Astrocyte (in vitro differentiated cells and primary cell): ENCODE data around the gene HMGCS2. TPM values are rescaled to one million over a fixed set of nuclear protein-coding genes. Genes with fewer than 3 reads are reported as not detected.

Experiments
- DNase-seq: peaks from one replicate; pipeline ENCODE4 v3.0.0-alpha.2; 2010; ENCODE audit warnings: low read depth
- FAIRE-seq: peaks from 2 replicates; lab custom pipeline; 2011; peaks lifted over from hg19 to GRCh38; lab: Jason Lieb, UNC
- H2AFZ ChIP-seq: 2 replicates; pipeline ENCODE4 v1.6.0; 2012; ENCODE audit warnings: low read depth, low read length, inconsistent platforms
- H3K27ac ChIP-seq: 2 replicates; pipeline ENCODE4 v1.5.1; 2011; ENCODE audit warnings: low read depth, low read length, inconsistent platforms
- H3K27me3 ChIP-seq: 2 replicates; pipeline ENCODE4 v1.6.0; 2011; ENCODE audit warnings: low read length, inconsistent platforms; ENCODE audit not compliant: insufficient read depth
- H3K36me3 ChIP-seq: 2 replicates; pipeline ENCODE4 v1.5.1; 2011; ENCODE audit warnings: low read length, inconsistent platforms; ENCODE audit not compliant: insufficient read depth
- H3K4me1 ChIP-seq: 2 replicates; pipeline ENCODE4 v1.5.1; 2011; ENCODE audit warnings: low read length, inconsistent platforms; ENCODE audit not compliant: insufficient read depth
- H3K4me2 ChIP-seq: 2 replicates; pipeline ENCODE4 v1.6.0; 2012; ENCODE audit warnings: low read length, inconsistent platforms
- H3K4me3 ChIP-seq: 2 replicates; pipeline ENCODE4 v1.5.1; 2011; ENCODE audit warnings: low read depth, mild to moderate bottlenecking, low read length, inconsistent platforms; ENCODE audit not compliant: insufficient read depth
- H3K79me2 ChIP-seq: 2 replicates; pipeline ENCODE4 v1.6.0; 2012; ENCODE audit warnings: mild to moderate bottlenecking, low read length, inconsistent platforms; ENCODE audit not compliant: insufficient read depth
- H3K9ac ChIP-seq: 2 replicates; pipeline ENCODE4 v1.6.0; 2012; ENCODE audit warnings: mild to moderate bottlenecking, low read length, inconsistent platforms
- H3K9me3 ChIP-seq: 2 replicates; pipeline ENCODE4 v1.5.1; 2012; ENCODE audit warnings: low read depth, mild to moderate bottlenecking, low read length, inconsistent platforms; ENCODE audit not compliant: insufficient read depth
- H4K20me1 ChIP-seq: 2 replicates; pipeline ENCODE4 v1.6.0; 2012; ENCODE audit warnings: low read length, inconsistent platforms; ENCODE audit not compliant: insufficient read depth
- H3K27ac Mint-ChIP-seq: one replicate; pipeline ENCODE4 v1.8.0; 2021; ENCODE audit warnings: mild to moderate bottlenecking, mixed read lengths; ENCODE audit not compliant: unreplicated experiment
- H3K27me3 Mint-ChIP-seq: one replicate; pipeline ENCODE4 v1.8.0; 2021; ENCODE audit warnings: low read depth, mixed read lengths; ENCODE audit not compliant: unreplicated experiment
- H3K36me3 Mint-ChIP-seq: one replicate; pipeline ENCODE4 v1.8.0; 2021; ENCODE audit warnings: low read depth, mixed read lengths; ENCODE audit not compliant: unreplicated experiment
- H3K4me1 Mint-ChIP-seq: one replicate; pipeline ENCODE4 v1.8.0; 2021; ENCODE audit warnings: low read depth, mixed read lengths; ENCODE audit not compliant: unreplicated experiment
- H3K4me3 Mint-ChIP-seq: one replicate; pipeline ENCODE4 v1.8.0; 2021; ENCODE audit warnings: mild to moderate bottlenecking, moderate library complexity, mixed read lengths; ENCODE audit not compliant: unreplicated experiment
- H3K9me3 Mint-ChIP-seq: one replicate; pipeline ENCODE4 v1.8.0; 2021; ENCODE audit warnings: mild to moderate bottlenecking, mixed read lengths; ENCODE audit not compliant: unreplicated experiment
- CTCF ChIP-seq: IDR thresholded peaks from 2 replicates; pipeline ENCODE4 v1.5.1; 2011; ENCODE audit warnings: low read depth, mild to moderate bottlenecking, inconsistent platforms, low read length, moderate library complexity; ENCODE audit not compliant: insufficient read depth
- EZH2 ChIP-seq: IDR thresholded peaks from 2 replicates; pipeline ENCODE4 v1.6.1; 2012; ENCODE audit warnings: mild to moderate bottlenecking, low read length, inconsistent platforms; ENCODE audit not compliant: insufficient read depth
- total RNA-seq: library from RNA; stranded (reverse); gene quantifications from 2 replicates; pipeline ENCODE4 v1.2.1, GENCODE V29; 2021

Gene HMGCS2
- total RNA-seq, 1 donor from 2014 or later = not detected

GRCh38 chr1:119766374-119766794, 2.3 kb downstream of the HMGCS2 start:
- H3K9ac ChIP-seq = no peak overlapping the region
- H3K27me3 ChIP-seq = peaks cover 37% of the 10 kb centered on the region
- Mint-ChIP-seq H3K4me1 (peaks cover 6% of the 10 kb centered on the region), H3K27me3 (peaks cover 14% of the 10 kb centered on the region), H3K9me3 (no peaks in the 10 kb centered on the region), H3K27ac (no peak overlapping the region), H3K36me3 (no peaks in the 10 kb centered on the region), H3K4me3 (no peak overlapping the region)
- H3K4me1 ChIP-seq = no peaks in the 10 kb centered on the region
- H3K9me3 ChIP-seq = no peaks in the 10 kb centered on the region
- H3K79me2 ChIP-seq = no peaks in the 10 kb centered on the region
- DNase-seq (no peak), FAIRE-seq (no peak)
- H3K4me3 ChIP-seq = no peak overlapping the region
- no peak for TF ChIP-seq EZH2
- TF ChIP-seq CTCF = no peak
- no peaks in the 10 kb centered on the region for H4K20me1 ChIP-seq
- no peaks in the 10 kb centered on the region for H3K36me3 ChIP-seq
- no peak overlapping the region for H3K27ac ChIP-seq
- H3K4me2 ChIP-seq = no peak overlapping the region
- H2AFZ ChIP-seq = no peak overlapping the region

- Mint-ChIP-seq H3K27me3 (peaks cover 14% of the 10 kb centered on the region), H3K9me3 (no peaks in the 10 kb centered on the region), H3K27ac (no peak overlapping the region), H3K36me3 (no peaks in the 10 kb centered on the region), H3K4me3 (no peak overlapping the region), H3K4me1 (peaks cover 6% of the 10 kb centered on the region)
- H3K79me2 ChIP-seq = no peaks in the 10 kb centered on the region
- no peaks in the 10 kb centered on the region for H3K9me3 ChIP-seq
- no peak overlapping the region for H2AFZ ChIP-seq
- no peaks in the 10 kb centered on the region for H3K36me3 ChIP-seq
- no peak overlapping the region for H3K9ac ChIP-seq
- H3K4me3 ChIP-seq = no peak overlapping the region
- H3K4me2 ChIP-seq = no peak overlapping the region
- DNase-seq = no peak
- H3K27me3 ChIP-seq = peaks cover 30% of the 10 kb centered on the region
- H4K20me1 ChIP-seq = no peaks in the 10 kb centered on the region
- no peak for FAIRE-seq
- TF ChIP-seq EZH2 = no peak
- TF ChIP-seq CTCF = no peak
- no peak overlapping the region for H3K27ac ChIP-seq
- H3K4me1 ChIP-seq = no peaks in the 10 kb centered on the region
These were observed 4.5 kb downstream of the HMGCS2 start for GRCh38 chr1:119764220-119764619.

GRCh38 chr1:119762953-119763352, 5.8 kb downstream of the HMGCS2 start:
- no peaks in the 10 kb centered on the region for H3K9me3 Mint-ChIP-seq
- Histone ChIP-seq H3K79me2 (no peaks in the 10 kb centered on the region), H4K20me1 (no peaks in the 10 kb centered on the region), H3K4me3 (no peak overlapping the region), H3K36me3 (no peaks in the 10 kb centered on the region), H2AFZ (no peak overlapping the region), H3K27ac (no peak overlapping the region), H3K4me1 (no peaks in the 10 kb centered on the region), H3K4me2 (no peak overlapping the region), H3K9ac (no peak overlapping the region), H3K27me3 (peaks cover 23% of the 10 kb centered on the region), H3K9me3 (no peaks in the 10 kb centered on the region)
- peaks cover 12% of the 10 kb centered on the region for H3K27me3 Mint-ChIP-seq
- TF ChIP-seq EZH2 = no peak
- no peak for TF ChIP-seq CTCF
- peaks cover 6% of the 10 kb centered on the region for H3K4me1 Mint-ChIP-seq
- DNase-seq (no peak), FAIRE-seq (no peak)
- no peaks in the 10 kb centered on the region for H3K36me3 Mint-ChIP-seq
- no peak overlapping the region for H3K4me3 Mint-ChIP-seq
- no peak overlapping the region for H3K27ac Mint-ChIP-seq
